Measurements from ENCODE around the gene PCDHGB5. TPM values are rescaled to one million over a fixed set of nuclear protein-coding genes. Genes with fewer than 3 reads are reported as not detected.
"Not testable (repeated sequence)": the region's sequence is repeated elsewhere in the genome, so short reads cannot be mapped to it uniquely, and the experiment has no call there.

Gene PCDHGB5
- total and polyA plus RNA-seq, 8 donors: 0.35 to 16.8 (median 2.7) TPM; not detected in 1

DNA sequence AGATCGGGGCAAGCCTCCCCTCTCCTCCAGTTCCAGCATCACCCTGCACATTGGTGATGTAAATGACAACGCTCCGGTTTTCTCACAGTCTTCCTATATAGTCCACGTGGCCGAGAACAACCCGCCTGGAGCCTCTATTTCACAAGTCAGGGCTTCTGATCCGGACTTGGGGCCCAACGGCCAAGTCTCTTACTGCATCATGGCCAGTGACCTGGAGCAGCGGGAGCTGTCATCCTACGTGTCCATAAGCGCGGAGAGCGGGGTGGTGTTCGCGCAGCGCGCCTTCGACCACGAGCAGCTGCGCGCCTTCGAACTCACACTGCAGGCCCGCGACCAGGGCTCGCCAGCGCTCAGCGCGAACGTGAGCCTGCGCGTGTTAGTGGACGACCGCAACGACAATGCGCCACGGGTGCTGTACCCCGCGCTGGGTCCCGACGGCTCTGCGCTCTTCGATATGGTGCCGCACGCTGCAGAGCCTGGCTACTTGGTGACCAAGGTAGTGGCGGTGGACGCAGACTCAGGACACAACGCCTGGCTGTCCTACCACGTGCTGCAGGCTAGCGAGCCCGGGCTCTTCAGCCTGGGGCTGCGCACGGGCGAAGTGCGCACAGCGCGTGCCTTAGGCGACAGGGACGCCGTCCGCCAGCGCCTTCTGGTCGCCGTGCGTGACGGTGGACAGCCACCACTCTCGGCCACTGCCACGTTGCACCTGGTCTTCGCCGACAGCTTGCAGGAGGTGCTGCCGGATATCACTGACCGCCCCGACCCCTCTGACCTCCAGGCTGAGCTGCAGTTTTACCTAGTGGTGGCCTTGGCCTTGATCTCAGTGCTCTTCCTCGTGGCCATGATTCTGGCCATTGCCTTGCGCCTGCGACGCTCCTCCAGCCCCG lies 8.3 kb upstream of the PCDHGB5 start:
- Histone ChIP-seq H3K36me3 (peaks cover 0 to 16% (median 0%) of the 10 kb centered on the region in 4 donors), H3K27ac (no peak overlapping the region), H3K4me1 (no peaks in the 10 kb centered on the region), H3K9me3 (peaks cover 62 to 98% (median 92%) of the 10 kb centered on the region in 4 donors), H3K4me3 (no peak overlapping the region), H3K27me3 (peaks cover 0 to 78% (median 7%) of the 10 kb centered on the region in 3 donors)
- no peak for DNase-seq
- WGBS, 5 donors: 35 to 46% (median 39%) methylated on average over 52 to 77 of the region's 77 CpGs
- TF ChIP-seq, protein P1, sequence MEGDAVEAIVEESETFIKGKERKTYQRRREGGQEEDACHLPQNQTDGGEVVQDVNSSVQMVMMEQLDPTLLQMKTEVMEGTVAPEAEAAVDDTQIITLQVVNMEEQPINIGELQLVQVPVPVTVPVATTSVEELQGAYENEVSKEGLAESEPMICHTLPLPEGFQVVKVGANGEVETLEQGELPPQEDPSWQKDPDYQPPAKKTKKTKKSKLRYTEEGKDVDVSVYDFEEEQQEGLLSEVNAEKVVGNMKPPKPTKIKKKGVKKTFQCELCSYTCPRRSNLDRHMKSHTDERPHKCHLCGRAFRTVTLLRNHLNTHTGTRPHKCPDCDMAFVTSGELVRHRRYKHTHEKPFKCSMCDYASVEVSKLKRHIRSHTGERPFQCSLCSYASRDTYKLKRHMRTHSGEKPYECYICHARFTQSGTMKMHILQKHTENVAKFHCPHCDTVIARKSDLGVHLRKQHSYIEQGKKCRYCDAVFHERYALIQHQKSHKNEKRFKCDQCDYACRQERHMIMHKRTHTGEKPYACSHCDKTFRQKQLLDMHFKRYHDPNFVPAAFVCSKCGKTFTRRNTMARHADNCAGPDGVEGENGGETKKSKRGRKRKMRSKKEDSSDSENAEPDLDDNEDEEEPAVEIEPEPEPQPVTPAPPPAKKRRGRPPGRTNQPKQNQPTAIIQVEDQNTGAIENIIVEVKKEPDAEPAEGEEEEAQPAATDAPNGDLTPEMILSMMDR (IDR thresholded peaks at IDR 0.05): no peak
- TF ChIP-seq POLR2A (IDR thresholded peaks at IDR 0.05) (no peak), EP300 (IDR thresholded peaks at IDR 0.05) (no peak), POLR2AphosphoS5 (IDR thresholded peaks at IDR 0.05) (no peak)
- intact Hi-C loops (cut with DNase I; ENCODE audit: low total_unique reads): no loop called here

DNA sequence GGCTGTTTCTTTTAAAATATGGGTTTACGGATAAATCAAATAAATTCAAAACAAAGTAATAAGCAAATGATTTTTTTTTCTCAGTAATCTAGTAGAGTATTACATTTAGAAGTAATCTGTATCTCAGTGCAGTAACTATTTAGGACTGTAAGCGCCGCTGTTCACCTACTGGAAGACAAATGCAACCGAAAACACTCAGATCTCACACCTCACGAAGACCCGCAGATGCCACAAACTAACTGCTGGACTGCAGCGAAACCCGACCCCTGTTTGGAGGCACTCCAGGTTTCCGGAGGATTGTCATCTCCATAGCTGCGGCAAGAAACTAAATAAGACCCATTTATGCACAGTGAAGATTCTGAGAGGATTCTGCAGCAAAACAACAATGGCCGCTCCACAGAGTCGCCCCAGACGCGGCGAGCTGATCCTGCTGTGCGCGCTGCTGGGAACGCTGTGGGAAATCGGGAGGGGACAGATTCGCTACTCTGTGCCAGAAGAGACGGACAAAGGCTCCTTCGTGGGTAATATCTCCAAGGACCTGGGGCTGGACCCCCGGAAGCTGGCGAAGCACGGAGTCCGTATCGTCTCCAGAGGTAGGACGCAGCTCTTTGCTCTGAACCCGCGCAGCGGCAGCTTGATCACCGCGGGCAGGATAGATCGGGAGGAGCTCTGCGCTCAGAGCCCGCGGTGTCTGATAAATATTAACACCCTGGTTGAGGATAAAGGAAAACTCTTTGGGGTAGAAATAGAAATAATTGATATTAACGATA lies 5.1 kb upstream of the PCDHGB5 start, which contains the start of gene PCDHGA8:
Gene PCDHGA8 (plus strand): TSS at position 205 of the 770 bp plus-strand sequence. CDS start 181 bp downstream, at position 386.
- Histone ChIP-seq H3K27ac (no peak within 1 kb of the TSS), H3K4me1 (no peaks in the 10 kb centered on the region), H3K36me3 (peaks cover 0 to 16% (median 0%) of the 10 kb centered on the region in 4 donors), H3K27me3 (peaks cover 0 to 80% (median 5%) of the 10 kb centered on the region in 3 donors), H3K9me3 (peaks cover 50 to 98% (median 90%) of the 10 kb centered on the region in 4 donors), H3K4me3 (no peak within 1 kb of the TSS)
- TF ChIP-seq POLR2AphosphoS5 (IDR thresholded peaks at IDR 0.05): no peak
- TF ChIP-seq, protein P1 (IDR thresholded peaks at IDR 0.05): no peak
- TF ChIP-seq EP300 (IDR thresholded peaks at IDR 0.05): no peak
- TF ChIP-seq POLR2A (IDR thresholded peaks at IDR 0.05): no peak
- intact Hi-C loops (cut with DNase I; ENCODE audit: low total_unique reads): no loop called here
- 21 to 34% (median 28%) methylated on average over 35 to 38 of the region's 38 CpGs for WGBS, 5 donors
- DNase-seq: no peak

DNA sequence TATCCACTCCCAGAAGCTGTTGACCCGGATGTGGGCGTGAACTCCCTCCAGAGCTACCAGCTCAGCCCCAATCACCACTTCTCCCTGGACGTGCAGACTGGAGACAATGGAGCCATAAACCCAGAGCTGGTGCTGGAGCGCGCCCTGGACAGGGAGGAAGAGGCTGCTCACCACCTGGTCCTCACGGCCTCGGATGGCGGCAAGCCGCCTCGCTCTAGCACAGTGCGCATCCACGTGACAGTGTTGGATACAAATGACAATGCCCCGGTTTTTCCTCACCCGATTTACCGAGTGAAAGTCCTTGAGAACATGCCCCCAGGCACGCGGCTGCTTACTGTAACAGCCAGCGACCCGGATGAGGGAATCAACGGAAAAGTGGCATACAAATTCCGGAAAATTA lies 4.5 kb upstream of the PCDHGB5 start:
- TF ChIP-seq EP300 (IDR thresholded peaks at IDR 0.05) (no peak), POLR2A (IDR thresholded peaks at IDR 0.05) (no peak), POLR2AphosphoS5 (IDR thresholded peaks at IDR 0.05) (no peak)
- TF ChIP-seq, protein P1 (IDR thresholded peaks at IDR 0.05): no peak
- Histone ChIP-seq H3K4me3 (no peak overlapping the region), H3K27me3 (peaks cover 0 to 80% (median 5%) of the 10 kb centered on the region in 3 donors), H3K27ac (no peak overlapping the region), H3K9me3 (peaks cover 49 to 98% (median 91%) of the 10 kb centered on the region in 4 donors), H3K36me3 (peaks cover 0 to 16% (median 0%) of the 10 kb centered on the region in 4 donors), H3K4me1 (no peaks in the 10 kb centered on the region)
- intact Hi-C loops (cut with DNase I; ENCODE audit: low total_unique reads): no loop called here
- no peak for DNase-seq
- 31 to 46% (median 34%) methylated on average over 21 of the region's 21 CpGs for WGBS, 5 donors

DNA sequence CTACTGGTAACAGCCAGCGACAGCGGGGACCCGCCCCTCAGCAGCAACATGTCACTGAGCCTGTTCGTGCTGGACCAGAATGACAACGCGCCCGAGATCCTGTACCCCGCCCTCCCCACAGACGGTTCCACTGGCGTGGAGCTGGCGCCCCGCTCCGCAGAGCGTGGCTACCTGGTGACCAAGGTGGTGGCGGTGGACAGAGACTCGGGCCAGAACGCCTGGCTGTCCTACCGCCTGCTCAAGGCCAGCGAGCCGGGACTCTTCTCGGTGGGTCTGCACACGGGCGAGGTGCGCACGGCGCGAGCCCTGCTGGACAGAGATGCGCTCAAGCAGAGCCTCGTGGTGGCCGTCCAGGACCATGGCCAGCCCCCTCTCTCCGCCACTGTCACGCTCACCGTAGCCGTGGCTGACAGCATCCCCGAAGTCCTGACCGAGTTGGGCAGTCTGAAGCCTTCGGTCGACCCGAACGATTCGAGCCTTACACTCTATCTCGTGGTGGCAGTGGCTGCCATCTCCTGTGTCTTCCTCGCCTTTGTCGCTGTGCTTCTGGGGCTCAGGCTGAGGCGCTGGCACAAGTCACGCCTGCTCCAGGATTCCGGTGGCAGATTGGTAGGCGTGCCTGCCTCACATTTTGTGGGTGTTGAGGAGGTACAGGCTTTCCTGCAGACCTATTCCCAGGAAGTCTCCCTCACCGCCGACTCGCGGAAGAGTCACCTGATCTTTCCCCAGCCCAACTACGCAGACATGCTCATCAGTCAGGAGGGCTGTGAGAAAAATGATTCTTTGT lies 3.2 kb upstream of the PCDHGB5 start:
- Histone ChIP-seq H3K27me3 (peaks cover 0 to 80% (median 7%) of the 10 kb centered on the region in 3 donors), H3K36me3 (peaks cover 0 to 15% (median 0%) of the 10 kb centered on the region in 4 donors), H3K9me3 (peaks cover 41 to 98% (median 90%) of the 10 kb centered on the region in 4 donors)
- H3K4me1 ChIP-seq; H3K4me3 ChIP-seq; DNase-seq; intact Hi-C loops (cut with DNase I; ENCODE audit: low total_unique reads); H3K27ac ChIP-seq: not testable (repeated sequence)
- 36 to 38% (median 38%) methylated on average over 13 to 44 of the region's 53 CpGs for whole genome bisulfite sequencing, 5 donors
